HEK293T (cell line): ENCODE measurements around the gene LAMC2.

Source experiments
- ARNT ChIP-seq: fragments of 450-650 bp; IDR thresholded peaks from 2 replicates; pipeline ENCODE4 v1.6.1; 2017; ENCODE audit warnings: mild to moderate bottlenecking
- ELF4 ChIP-seq: fragments of 450-650 bp; IDR thresholded peaks from 2 replicates; pipeline ENCODE4 v1.6.1; 2017; ENCODE audit warnings: antibody characterized with exemption
- FOXA1 ChIP-seq: fragments of 450-650 bp; IDR thresholded peaks from 2 replicates; pipeline ENCODE4 v1.6.1; 2016; ENCODE audit warnings: mild to moderate bottlenecking
- FOXK2 ChIP-seq: fragments of 450-650 bp; IDR thresholded peaks from 2 replicates; pipeline ENCODE4 v1.6.1; 2016; ENCODE audit warnings: mild to moderate bottlenecking
- FOXM1 ChIP-seq: fragments of 450-650 bp; IDR thresholded peaks from 2 replicates; pipeline ENCODE4 v1.6.1; 2017; ENCODE audit warnings: mild to moderate bottlenecking, borderline replicate concordance
- HDGF ChIP-seq: fragments of 450-650 bp; IDR thresholded peaks from 2 replicates; pipeline ENCODE4 v1.6.1; 2017; ENCODE audit warnings: antibody characterized with exemption, borderline replicate concordance
- NFRKB ChIP-seq: fragments of 450-650 bp; IDR thresholded peaks from 2 replicates; pipeline ENCODE4 v1.6.1; 2016; ENCODE audit warnings: mild to moderate bottlenecking, moderate library complexity
- SUZ12 ChIP-seq: fragments of 450-650 bp; IDR thresholded peaks from 2 replicates; pipeline ENCODE4 v1.6.1; 2016; ENCODE audit warnings: mild to moderate bottlenecking
- TARDBP ChIP-seq: fragments of 450-650 bp; IDR thresholded peaks from 2 replicates; pipeline ENCODE4 v1.6.1; 2016

DNA sequence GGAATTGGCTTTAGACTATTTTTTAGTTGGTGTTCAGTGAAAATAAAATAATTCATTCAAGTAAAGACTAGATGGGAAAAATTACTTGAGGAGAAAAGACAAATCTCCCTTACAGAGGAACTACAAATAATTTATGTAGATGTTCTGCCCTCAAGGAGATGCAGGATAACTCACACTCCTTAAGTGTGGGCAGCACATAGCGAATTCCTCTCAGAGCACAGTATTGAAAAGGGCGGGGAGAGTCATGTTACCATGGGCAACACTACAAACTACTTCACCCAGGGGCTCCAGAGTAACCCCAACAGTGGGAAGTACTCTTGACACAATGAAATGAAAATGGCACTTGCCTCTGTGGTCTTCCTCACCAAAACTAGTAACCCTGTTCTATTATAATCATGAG lies 20.6 kb upstream of the LAMC2 start:
- no peak for TF ChIP-seq FOXM1
- TF ChIP-seq HDGF, result no peak
- TF ChIP-seq FOXK2, result no peak
- no peak for TF ChIP-seq ELF4
- TF ChIP-seq TARDBP, result no peak
- TF ChIP-seq ARNT, result no peak
- no peak for TF ChIP-seq SUZ12
- TF ChIP-seq NFRKB, result no peak
- TF ChIP-seq FOXA1, result no peak
